Measurements from ENCODE around the gene FCRL6. TPM values are rescaled to one million over a fixed set of nuclear protein-coding genes. Genes with fewer than 3 reads are reported as not detected.

Gene FCRL6
- total and polyA plus RNA-seq, 2 of the 13 experiments (the other 11 are each of a cell fraction or from before 2014, with no cell fraction given) = not detected

GRCh38 chr1:159817276-159818041, 15.3 kb downstream of the FCRL6 start (continued):
- TF ChIP-seq MED13 (CRISPR knock-in tag; IDR thresholded peaks at IDR 0.05) = no peak
- TF ChIP-seq ZNF598 (CRISPR knock-in tag; IDR thresholded peaks at IDR 0.05; ENCODE audit: borderline replicate concordance) = no peak
- TF ChIP-seq THYN1 (CRISPR knock-in tag; IDR thresholded peaks at IDR 0.05; ENCODE audit: borderline replicate concordance, low read depth) = no peak
- no peak for TF ChIP-seq ZNF589 (CRISPR knock-in tag; conservative IDR thresholded peaks at IDR 0.05)
- TF ChIP-seq TFE3 (CRISPR knock-in tag; IDR thresholded peaks at IDR 0.05) = no peak
- no peak for TF ChIP-seq SP4 (CRISPR knock-in tag; IDR thresholded peaks at IDR 0.05)
- 0 out of 2 replicates have a peak, but pooled peaks have one; percentile 29 for TF ChIP-seq GATAD2A (CRISPR knock-in tag; IDR thresholded peaks at IDR 0.05)
- TF ChIP-seq, protein P1, sequence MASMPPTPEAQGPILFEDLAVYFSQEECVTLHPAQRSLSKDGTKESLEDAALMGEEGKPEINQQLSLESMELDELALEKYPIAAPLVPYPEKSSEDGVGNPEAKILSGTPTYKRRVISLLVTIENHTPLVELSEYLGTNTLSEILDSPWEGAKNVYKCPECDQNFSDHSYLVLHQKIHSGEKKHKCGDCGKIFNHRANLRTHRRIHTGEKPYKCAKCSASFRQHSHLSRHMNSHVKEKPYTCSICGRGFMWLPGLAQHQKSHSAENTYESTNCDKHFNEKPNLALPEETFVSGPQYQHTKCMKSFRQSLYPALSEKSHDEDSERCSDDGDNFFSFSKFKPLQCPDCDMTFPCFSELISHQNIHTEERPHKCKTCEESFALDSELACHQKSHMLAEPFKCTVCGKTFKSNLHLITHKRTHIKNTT (CRISPR knock-in tag; IDR thresholded peaks at IDR 0.05) = no peak
- no peak for TF ChIP-seq ARHGAP35 (CRISPR knock-in tag; IDR thresholded peaks at IDR 0.05; ENCODE audit: borderline replicate concordance)
- TF ChIP-seq ZNF251 (CRISPR knock-in tag; IDR thresholded peaks at IDR 0.05) = no peak
- no peak for TF ChIP-seq ZNF382 (CRISPR knock-in tag; IDR thresholded peaks at IDR 0.05; ENCODE audit: borderline replicate concordance)
- TF ChIP-seq, protein P2, sequence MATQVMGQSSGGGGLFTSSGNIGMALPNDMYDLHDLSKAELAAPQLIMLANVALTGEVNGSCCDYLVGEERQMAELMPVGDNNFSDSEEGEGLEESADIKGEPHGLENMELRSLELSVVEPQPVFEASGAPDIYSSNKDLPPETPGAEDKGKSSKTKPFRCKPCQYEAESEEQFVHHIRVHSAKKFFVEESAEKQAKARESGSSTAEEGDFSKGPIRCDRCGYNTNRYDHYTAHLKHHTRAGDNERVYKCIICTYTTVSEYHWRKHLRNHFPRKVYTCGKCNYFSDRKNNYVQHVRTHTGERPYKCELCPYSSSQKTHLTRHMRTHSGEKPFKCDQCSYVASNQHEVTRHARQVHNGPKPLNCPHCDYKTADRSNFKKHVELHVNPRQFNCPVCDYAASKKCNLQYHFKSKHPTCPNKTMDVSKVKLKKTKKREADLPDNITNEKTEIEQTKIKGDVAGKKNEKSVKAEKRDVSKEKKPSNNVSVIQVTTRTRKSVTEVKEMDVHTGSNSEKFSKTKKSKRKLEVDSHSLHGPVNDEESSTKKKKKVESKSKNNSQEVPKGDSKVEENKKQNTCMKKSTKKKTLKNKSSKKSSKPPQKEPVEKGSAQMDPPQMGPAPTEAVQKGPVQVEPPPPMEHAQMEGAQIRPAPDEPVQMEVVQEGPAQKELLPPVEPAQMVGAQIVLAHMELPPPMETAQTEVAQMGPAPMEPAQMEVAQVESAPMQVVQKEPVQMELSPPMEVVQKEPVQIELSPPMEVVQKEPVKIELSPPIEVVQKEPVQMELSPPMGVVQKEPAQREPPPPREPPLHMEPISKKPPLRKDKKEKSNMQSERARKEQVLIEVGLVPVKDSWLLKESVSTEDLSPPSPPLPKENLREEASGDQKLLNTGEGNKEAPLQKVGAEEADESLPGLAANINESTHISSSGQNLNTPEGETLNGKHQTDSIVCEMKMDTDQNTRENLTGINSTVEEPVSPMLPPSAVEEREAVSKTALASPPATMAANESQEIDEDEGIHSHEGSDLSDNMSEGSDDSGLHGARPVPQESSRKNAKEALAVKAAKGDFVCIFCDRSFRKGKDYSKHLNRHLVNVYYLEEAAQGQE (IDR thresholded peaks at IDR 0.05; ENCODE audit: borderline replicate concordance in 1 of 2, low read depth in 1 of 2, low read length in 2 of 2) = no peak
- TF ChIP-seq CENPBD1 (CRISPR knock-in tag; IDR thresholded peaks at IDR 0.05; ENCODE audit: borderline replicate concordance, low read depth) = no peak
- no peak for TF ChIP-seq CENPX (CRISPR knock-in tag; IDR thresholded peaks at IDR 0.05)
- TF ChIP-seq, protein P3, sequence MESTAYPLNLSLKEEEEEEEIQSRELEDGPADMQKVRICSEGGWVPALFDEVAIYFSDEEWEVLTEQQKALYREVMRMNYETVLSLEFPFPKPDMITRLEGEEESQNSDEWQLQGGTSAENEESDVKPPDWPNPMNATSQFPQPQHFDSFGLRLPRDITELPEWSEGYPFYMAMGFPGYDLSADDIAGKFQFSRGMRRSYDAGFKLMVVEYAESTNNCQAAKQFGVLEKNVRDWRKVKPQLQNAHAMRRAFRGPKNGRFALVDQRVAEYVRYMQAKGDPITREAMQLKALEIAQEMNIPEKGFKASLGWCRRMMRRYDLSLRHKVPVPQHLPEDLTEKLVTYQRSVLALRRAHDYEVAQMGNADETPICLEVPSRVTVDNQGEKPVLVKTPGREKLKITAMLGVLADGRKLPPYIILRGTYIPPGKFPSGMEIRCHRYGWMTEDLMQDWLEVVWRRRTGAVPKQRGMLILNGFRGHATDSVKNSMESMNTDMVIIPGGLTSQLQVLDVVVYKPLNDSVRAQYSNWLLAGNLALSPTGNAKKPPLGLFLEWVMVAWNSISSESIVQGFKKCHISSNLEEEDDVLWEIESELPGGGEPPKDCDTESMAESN (CRISPR knock-in tag; conservative IDR thresholded peaks at IDR 0.05) = no peak
- 0 out of 2 replicates have a peak, but pooled peaks have one; percentile 55 for TF ChIP-seq FOXA1 (IDR thresholded peaks at IDR 0.05)
- peak; percentile 61; the same call in 1 of the 2 replicates for TF ChIP-seq FOXA1 (CRISPR knock-in tag; IDR thresholded peaks at IDR 0.05)
- TF ChIP-seq CREB1 (IDR thresholded peaks at IDR 0.05) = peak; percentile 60
- TF ChIP-seq CREB1 (CRISPR knock-in tag; IDR thresholded peaks at IDR 0.05) = 0 out of 2 replicates have a peak, but pooled peaks have one; percentile 17
- peak; percentile 17; the same call in 1 of the 2 replicates for TF ChIP-seq SAP130 (CRISPR knock-in tag; IDR thresholded peaks at IDR 0.05; ENCODE audit: low read depth)
- no peak for TF ChIP-seq RFX1 (IDR thresholded peaks at IDR 0.05)
- peak; percentile 45; the same call in 1 of the 2 replicates for TF ChIP-seq HMG20A (CRISPR knock-in tag; IDR thresholded peaks at IDR 0.05; ENCODE audit: borderline replicate concordance)

All from HepG2 (cell line).